CD4-positive, alpha-beta T cell treated with Interleukin-17A for 1 hour (primary cell): ENCODE results near the gene BEND6.

Source experiments
- DNase-seq: peaks from one replicate; pipeline ENCODE4 v3.0.0-alpha.2; 2020

The BEND6 gene

GRCh38 chr6:56940977-56941376 lies 13.9 kb upstream of the BEND6 start:
- no peak for DNase-seq

GRCh38 chr6:56944661-56945060 lies 10.2 kb upstream of the BEND6 start:
- no peak for DNase-seq

GRCh38 chr6:56946368-56946767 lies 8.5 kb upstream of the BEND6 start:
- no peak for DNase-seq

GRCh38 chr6:56947924-56948323 lies 7.0 kb upstream of the BEND6 start:
- no peak for DNase-seq

- DNase-seq = no peak
Measured at GRCh38 chr6:56949265-56949664, 5.6 kb upstream of the BEND6 start.

GRCh38 chr6:56949925-56950495 lies 4.9 kb upstream of the BEND6 start:
- no peak for DNase-seq

- no peak for DNase-seq
Measured at GRCh38 chr6:56951049-56951831, 3.7 kb upstream of the BEND6 start.

GRCh38 chr6:56953597-56954402 lies 1.1 kb upstream of the BEND6 start:
- no peak for DNase-seq

- peak; percentile 52 for DNase-seq
Measured at GRCh38 chr6:56955171-56956155, 556 bp downstream of the BEND6 start.

- no peak for DNase-seq
Measured at GRCh38 chr6:56956491-56956890, 1.6 kb downstream of the BEND6 start.

GRCh38 chr6:56957856-56958255 lies 2.9 kb downstream of the BEND6 start:
- no peak for DNase-seq

- DNase-seq = no peak
Measured at GRCh38 chr6:56958481-56958880, 3.6 kb downstream of the BEND6 start.

GRCh38 chr6:56959094-56959493 lies 4.2 kb downstream of the BEND6 start:
- no peak for DNase-seq

GRCh38 chr6:56959938-56960337 lies 5.0 kb downstream of the BEND6 start:
- DNase-seq = no peak

GRCh38 chr6:56961151-56961550 lies 6.2 kb downstream of the BEND6 start:
- DNase-seq = no peak

- DNase-seq = no peak
Measured at GRCh38 chr6:56962441-56962840, 7.5 kb downstream of the BEND6 start.

- no peak for DNase-seq
Measured at GRCh38 chr6:56963043-56963442, 8.1 kb downstream of the BEND6 start.

- no peak for DNase-seq
Measured at GRCh38 chr6:56963793-56964192, 8.9 kb downstream of the BEND6 start.

GRCh38 chr6:56965126-56965525 lies 10.2 kb downstream of the BEND6 start:
- no peak for DNase-seq

- DNase-seq = no peak
Measured at GRCh38 chr6:56970849-56971248, 15.9 kb downstream of the BEND6 start.

- no peak for DNase-seq
Measured at GRCh38 chr6:56977192-56977591, 22.3 kb downstream of the BEND6 start.

GRCh38 chr6:56978530-56978929 lies 23.6 kb downstream of the BEND6 start:
- no peak for DNase-seq

- DNase-seq = no peak
Measured at GRCh38 chr6:56984361-56984760, 29.5 kb downstream of the BEND6 start.
